Muscle layer of duodenum (tissue), 2 donors: ENCODE data around the gene PTPRN2.

Experiments used
- H3K27ac ChIP-seq: one replicate; pipeline ENCODE4 v1.7.0; 2013; ENCODE audit warnings: mild to moderate bottlenecking, low read length
- H3K27me3 ChIP-seq: one replicate; pipeline ENCODE4 v1.7.0; 2013; ENCODE audit warnings: low read depth, mild to moderate bottlenecking, control low read depth, low read length
- H3K36me3 ChIP-seq, 2 donors: one replicate each; pipeline ENCODE4 v1.7.0; 2013; ENCODE audit warnings: low read length in 2 of 2, control low read depth in 1 of 2, mild to moderate bottlenecking in 1 of 2; ENCODE audit not compliant: insufficient read depth in 2 of 2, control insufficient read depth in 1 of 2
- H3K4me1 ChIP-seq, 2 donors: one replicate each; pipeline ENCODE4 v1.7.0; 2013; ENCODE audit warnings: low read length in 2 of 2, mild to moderate bottlenecking in 2 of 2, control low read depth in 1 of 2, moderate library complexity in 1 of 2; ENCODE audit not compliant: insufficient read depth in 2 of 2, control insufficient read depth in 1 of 2
- H3K4me3 ChIP-seq, 2 donors: one replicate each; pipeline ENCODE4 v1.7.0; 2013; ENCODE audit warnings: low read length in 2 of 2, low read depth in 1 of 2, mild to moderate bottlenecking in 1 of 2
- H3K9me3 ChIP-seq, 2 donors: one replicate each; pipeline ENCODE4 v1.7.0; 2013; ENCODE audit warnings: low read length in 2 of 2, control low read depth in 1 of 2, mild to moderate bottlenecking in 1 of 2; ENCODE audit not compliant: control insufficient read depth in 1 of 2
- donor health status: healthy.

PTPRN2 gene

GRCh38 chr7:157807510-157807909, 780.1 kb downstream of the PTPRN2 start:
- no peaks in the 10 kb centered on the region for H3K36me3 ChIP-seq
- H3K4me3 ChIP-seq, result no peak overlapping the region
- H3K9me3 ChIP-seq, result peaks cover 0 to 5% of the 10 kb centered on the region in 2 donors
- no peaks in the 10 kb centered on the region for H3K27me3 ChIP-seq
- H3K4me1 ChIP-seq, result no peaks in the 10 kb centered on the region
- H3K27ac ChIP-seq, result no peak overlapping the region

GRCh38 chr7:157806711-157807110, 780.9 kb downstream of the PTPRN2 start:
- Histone ChIP-seq H3K27ac (no peak overlapping the region), H3K4me1 (no peaks in the 10 kb centered on the region), H3K4me3 (no peak overlapping the region), H3K27me3 (no peaks in the 10 kb centered on the region), H3K36me3 (no peaks in the 10 kb centered on the region), H3K9me3 (peaks cover 0 to 12% of the 10 kb centered on the region in 2 donors)

- Histone ChIP-seq H3K27me3 (no peaks in the 10 kb centered on the region), H3K27ac (no peak overlapping the region), H3K4me1 (no peaks in the 10 kb centered on the region), H3K36me3 (no peaks in the 10 kb centered on the region), H3K4me3 (no peak overlapping the region), H3K9me3 (peaks cover 0 to 12% of the 10 kb centered on the region in 2 donors)
Observed at GRCh38 chr7:157805713-157806112, 781.9 kb downstream of the PTPRN2 start.

GRCh38 chr7:157803906-157804305, 783.7 kb downstream of the PTPRN2 start:
- no peaks in the 10 kb centered on the region for H3K27me3 ChIP-seq
- peaks cover 0 to 12% of the 10 kb centered on the region in 2 donors for H3K9me3 ChIP-seq
- H3K27ac ChIP-seq, result no peak overlapping the region
- H3K4me3 ChIP-seq, result no peak overlapping the region
- H3K4me1 ChIP-seq, result no peaks in the 10 kb centered on the region
- no peaks in the 10 kb centered on the region for H3K36me3 ChIP-seq

GRCh38 chr7:157801971-157802675, 785.5 kb downstream of the PTPRN2 start:
- Histone ChIP-seq H3K27ac (no peak overlapping the region), H3K27me3 (no peaks in the 10 kb centered on the region), H3K4me3 (no peak overlapping the region), H3K36me3 (no peaks in the 10 kb centered on the region), H3K4me1 (no peaks in the 10 kb centered on the region), H3K9me3 (peaks cover 0 to 7% of the 10 kb centered on the region in 2 donors)

GRCh38 chr7:157801113-157801512, 786.5 kb downstream of the PTPRN2 start:
- peaks cover 0 to 7% of the 10 kb centered on the region in 2 donors for H3K9me3 ChIP-seq
- H3K27me3 ChIP-seq, result no peaks in the 10 kb centered on the region
- no peak overlapping the region for H3K4me3 ChIP-seq
- no peaks in the 10 kb centered on the region for H3K4me1 ChIP-seq
- H3K36me3 ChIP-seq, result no peaks in the 10 kb centered on the region
- H3K27ac ChIP-seq, result no peak overlapping the region

GRCh38 chr7:157800281-157800680, 787.3 kb downstream of the PTPRN2 start:
- Histone ChIP-seq H3K27me3 (no peaks in the 10 kb centered on the region), H3K9me3 (peaks cover 0 to 7% of the 10 kb centered on the region in 2 donors), H3K4me3 (no peak overlapping the region), H3K4me1 (no peaks in the 10 kb centered on the region), H3K27ac (no peak overlapping the region), H3K36me3 (no peaks in the 10 kb centered on the region)

- H3K27me3 ChIP-seq, result no peaks in the 10 kb centered on the region
- no peak overlapping the region for H3K27ac ChIP-seq
- no peaks in the 10 kb centered on the region for H3K4me1 ChIP-seq
- no peaks in the 10 kb centered on the region for H3K36me3 ChIP-seq
- peaks cover 0 to 7% of the 10 kb centered on the region in 2 donors for H3K9me3 ChIP-seq
- no peak overlapping the region for H3K4me3 ChIP-seq
Observed at GRCh38 chr7:157799076-157799685, 788.4 kb downstream of the PTPRN2 start.

- no peaks in the 10 kb centered on the region for H3K4me1 ChIP-seq
- H3K36me3 ChIP-seq, result no peaks in the 10 kb centered on the region
- H3K27me3 ChIP-seq, result no peaks in the 10 kb centered on the region
- H3K27ac ChIP-seq, result no peak overlapping the region
- H3K9me3 ChIP-seq, result peaks cover 0 to 6% of the 10 kb centered on the region in 2 donors
- no peak overlapping the region for H3K4me3 ChIP-seq
Observed at GRCh38 chr7:157797361-157797760, 790.3 kb downstream of the PTPRN2 start.

GRCh38 chr7:157796846-157797245, 790.8 kb downstream of the PTPRN2 start:
- no peaks in the 10 kb centered on the region for H3K36me3 ChIP-seq
- H3K9me3 ChIP-seq, result peaks cover 0 to under 1% of the 10 kb centered on the region in 2 donors
- no peaks in the 10 kb centered on the region for H3K4me1 ChIP-seq
- H3K4me3 ChIP-seq, result no peak overlapping the region
- no peaks in the 10 kb centered on the region for H3K27me3 ChIP-seq
- no peak overlapping the region for H3K27ac ChIP-seq

GRCh38 chr7:157795643-157796042, 792.0 kb downstream of the PTPRN2 start:
- Histone ChIP-seq H3K27me3 (no peaks in the 10 kb centered on the region), H3K4me1 (no peaks in the 10 kb centered on the region), H3K27ac (no peak overlapping the region), H3K36me3 (no peaks in the 10 kb centered on the region), H3K4me3 (no peak overlapping the region), H3K9me3 (no peaks in the 10 kb centered on the region)
